ENCODE results near the gene ABHD4. TPM values are rescaled to one million over a fixed set of nuclear protein-coding genes. Genes with fewer than 3 reads are reported as not detected.

Gene ABHD4
- total and polyA plus RNA-seq, 11 donors: 10.4 to 35.5 (median 24.3) TPM

GRCh38 chr14:22607291-22607690, 9.2 kb downstream of the ABHD4 start:
- H3K9me3 ChIP-seq: no peaks in the 10 kb centered on the region
- 78 to 95% (median 88%) methylated on average over 3 of the region's 3 CpGs for WGBS, 4 donors
- H3K4me1 ChIP-seq: no peaks in the 10 kb centered on the region
- H3K36me3 ChIP-seq: peaks cover 0 to 100% (median 99%) of the 10 kb centered on the region in 9 donors
- DNase-seq (no peak), ATAC-seq (no peak)
- H3K27ac ChIP-seq: no peak overlapping the region
- no peaks in the 10 kb centered on the region for H3K27me3 ChIP-seq
- TF ChIP-seq, protein P1, sequence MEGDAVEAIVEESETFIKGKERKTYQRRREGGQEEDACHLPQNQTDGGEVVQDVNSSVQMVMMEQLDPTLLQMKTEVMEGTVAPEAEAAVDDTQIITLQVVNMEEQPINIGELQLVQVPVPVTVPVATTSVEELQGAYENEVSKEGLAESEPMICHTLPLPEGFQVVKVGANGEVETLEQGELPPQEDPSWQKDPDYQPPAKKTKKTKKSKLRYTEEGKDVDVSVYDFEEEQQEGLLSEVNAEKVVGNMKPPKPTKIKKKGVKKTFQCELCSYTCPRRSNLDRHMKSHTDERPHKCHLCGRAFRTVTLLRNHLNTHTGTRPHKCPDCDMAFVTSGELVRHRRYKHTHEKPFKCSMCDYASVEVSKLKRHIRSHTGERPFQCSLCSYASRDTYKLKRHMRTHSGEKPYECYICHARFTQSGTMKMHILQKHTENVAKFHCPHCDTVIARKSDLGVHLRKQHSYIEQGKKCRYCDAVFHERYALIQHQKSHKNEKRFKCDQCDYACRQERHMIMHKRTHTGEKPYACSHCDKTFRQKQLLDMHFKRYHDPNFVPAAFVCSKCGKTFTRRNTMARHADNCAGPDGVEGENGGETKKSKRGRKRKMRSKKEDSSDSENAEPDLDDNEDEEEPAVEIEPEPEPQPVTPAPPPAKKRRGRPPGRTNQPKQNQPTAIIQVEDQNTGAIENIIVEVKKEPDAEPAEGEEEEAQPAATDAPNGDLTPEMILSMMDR (IDR thresholded peaks at IDR 0.05): no peak
- no peak for TF ChIP-seq POLR2A (IDR thresholded peaks at IDR 0.05)
- no peak overlapping the region for H3K4me3 ChIP-seq
- intact Hi-C loops (cut with DNase I): no loop called here

GRCh38 chr14:22610931-22611330, 12.8 kb downstream of the ABHD4 start:
- DNase-seq (no peak), ATAC-seq (peak in 1 of 4 donors; percentile 11)
- TF ChIP-seq POLR2A (IDR thresholded peaks at IDR 0.05): no peak
- TF ChIP-seq, protein P1 (IDR thresholded peaks at IDR 0.05): no peak
- Histone ChIP-seq H3K36me3 (peaks cover 0 to 69% (median 62%) of the 10 kb centered on the region in 9 donors), H3K4me3 (no peak overlapping the region), H3K27ac (no peak overlapping the region), H3K4me1 (peaks cover 0 to 13% (median 6%) of the 10 kb centered on the region in 12 donors), H3K27me3 (no peaks in the 10 kb centered on the region), H3K9me3 (peaks cover 0 to 3% (median 0%) of the 10 kb centered on the region in 12 donors)
- intact Hi-C loops (cut with DNase I): no loop called here
- WGBS, 4 donors: 92 to 100% (median 97%) methylated on average over 2 of the region's 2 CpGs

DNA sequence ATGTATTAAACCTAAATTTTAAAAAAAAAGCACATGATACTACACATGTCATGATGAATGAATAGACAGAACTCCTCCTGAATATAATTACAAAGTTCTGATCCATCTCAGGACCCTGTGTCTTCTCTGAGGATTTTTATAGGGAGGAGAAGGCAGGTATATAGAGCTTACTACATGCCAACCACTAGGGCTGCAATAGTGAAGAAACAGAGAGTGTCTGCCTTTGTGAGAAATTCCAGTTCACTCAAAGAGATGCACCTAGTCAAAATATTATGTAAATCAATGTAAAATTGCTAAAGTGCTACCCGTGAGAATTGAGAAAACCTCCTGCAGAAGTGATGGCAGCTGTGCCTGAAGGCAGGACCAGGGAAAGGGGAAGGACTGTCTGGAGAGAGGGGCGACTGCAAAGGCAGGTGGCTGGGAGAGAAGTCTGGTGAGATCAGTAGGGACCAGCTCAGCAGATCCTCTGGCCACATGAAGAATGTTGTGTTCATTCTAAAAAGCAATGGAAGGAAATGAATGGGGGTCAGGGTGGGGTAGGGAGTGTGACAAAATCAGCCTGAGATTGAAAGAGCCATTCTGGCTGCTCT, 15.1 kb downstream of the ABHD4 start:
- peaks cover 0 to 4% (median 0%) of the 10 kb centered on the region in 12 donors for H3K9me3 ChIP-seq
- no peak for DNase-seq
- peaks cover 0 to 13% (median 6%) of the 10 kb centered on the region in 12 donors for H3K4me1 ChIP-seq
- TF ChIP-seq POLR2A (IDR thresholded peaks at IDR 0.05): no peak
- H3K4me3 ChIP-seq: no peak overlapping the region
- intact Hi-C loops (cut with DNase I): no loop called here
- peaks cover 0 to 46% (median 40%) of the 10 kb centered on the region in 9 donors for H3K36me3 ChIP-seq
- no peak for ATAC-seq
- H3K27ac ChIP-seq: no peak overlapping the region
- 77 to 85% (median 78%) methylated on average over 2 of the region's 2 CpGs for WGBS, 4 donors
- H3K27me3 ChIP-seq: no peaks in the 10 kb centered on the region

DNA sequence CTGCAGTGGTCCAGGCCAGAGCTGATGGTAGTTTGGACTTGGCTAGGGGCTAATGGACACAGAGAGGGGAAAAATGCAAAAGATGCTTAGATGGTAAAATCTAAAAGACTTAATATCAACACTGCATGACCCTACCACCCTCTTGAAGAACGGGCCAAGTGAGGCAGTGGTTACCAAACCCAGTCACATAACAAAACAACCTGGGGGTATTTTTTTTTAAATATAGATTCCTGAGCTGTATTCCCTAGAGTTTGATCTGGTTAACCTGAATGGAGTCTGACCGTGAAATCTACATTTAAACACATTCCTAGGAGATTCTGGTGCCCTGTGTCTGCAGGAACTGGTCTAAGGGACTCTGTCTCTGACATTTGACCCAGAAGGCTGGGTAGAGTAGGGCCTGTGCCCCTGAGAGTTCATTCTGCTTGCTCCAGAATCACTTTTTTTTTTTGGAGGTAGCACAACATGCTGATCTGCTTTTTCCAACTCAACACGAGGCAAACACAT, 15.7 kb downstream of the ABHD4 start:
- peak overlapping the region in 1 of 12 donors; percentile 22 for H3K27ac ChIP-seq
- H3K9me3 ChIP-seq: peaks cover 0 to 4% (median 0%) of the 10 kb centered on the region in 12 donors
- ATAC-seq (no peak), DNase-seq (no peak)
- intact Hi-C loops (cut with DNase I): no loop called here
- no peak for TF ChIP-seq POLR2A (IDR thresholded peaks at IDR 0.05)
- TF ChIP-seq, protein P1 (IDR thresholded peaks at IDR 0.05): no peak
- no peaks in the 10 kb centered on the region for H3K27me3 ChIP-seq
- peaks cover 0 to 13% (median 6%) of the 10 kb centered on the region in 12 donors for H3K4me1 ChIP-seq
- peaks cover 0 to 40% (median 34%) of the 10 kb centered on the region in 9 donors for H3K36me3 ChIP-seq
- WGBS, 4 donors: 49 to 60% (median 55%) methylated on average over 3 of the region's 3 CpGs
- no peak overlapping the region for H3K4me3 ChIP-seq
